Common myeloid progenitor, CD34-positive (primary cell): ENCODE results near the gene SENP2.
"Not testable (repeated sequence)": the region's sequence is repeated elsewhere in the genome, so short reads cannot be mapped to it uniquely, and the experiment has no call there.

Experiments
- CTCF ChIA-PET: fragments of 350-600 bp; sonication (Branson Sonifier 250); formaldehyde crosslinking; loops from one replicate; lab custom pipeline; 2021; ENCODE audit warnings: antibody characterized with exemption; lab: Charles Lee
- POLR2A ChIA-PET: fragments of 350-600 bp; sonication (Branson Sonifier 250); formaldehyde crosslinking; loops from one replicate; lab custom pipeline; 2021; ENCODE audit warnings: antibody characterized with exemption; lab: Charles Lee
- DNase-seq, 3 donors: peaks; one replicate each; pipeline versions ENCODE4 v3.0.0 to v3.0.0-alpha.2; 2013
- H3K27ac ChIP-seq, 2 experiments: 1 replicate in 1 of 2; 2 replicates in 1 of 2; pipeline ENCODE4 v1.7.0; 2013; ENCODE audit warnings: inconsistent platforms in 2 of 2, low read length in 2 of 2, mild to moderate bottlenecking in 2 of 2, low read depth in 1 of 2, moderate library complexity in 1 of 2; ENCODE audit not compliant: severe bottlenecking in 2 of 2, insufficient read depth in 1 of 2, poor library complexity in 1 of 2
- H3K27me3 ChIP-seq, 5 experiments: replicated peaks in 2 of 5; 1 replicate in 3 of 5; 2 replicates in 2 of 5; pipeline versions ENCODE4 v1.6.1 to v1.7.0; 2013; ENCODE audit warnings: low read length in 4 of 5, mild to moderate bottlenecking in 2 of 5, moderate library complexity in 2 of 5, inconsistent platforms in 1 of 5; ENCODE audit not compliant: insufficient read depth in 5 of 5, control insufficient read depth in 4 of 5
- H3K36me3 ChIP-seq, 4 experiments: 1 replicate in 2 of 4; 2 replicates in 2 of 4; pipeline versions ENCODE4 v1.6.1 to v1.7.0; 2013; ENCODE audit warnings: low read length in 3 of 4, control low read depth in 1 of 4, mild to moderate bottlenecking in 1 of 4; ENCODE audit not compliant: control insufficient read depth in 4 of 4, insufficient read depth in 4 of 4
- H3K4me1 ChIP-seq, 4 experiments: 1 replicate in 3 of 4; 2 replicates in 1 of 4; pipeline versions ENCODE4 v1.6.1 to v1.7.1; 2013; ENCODE audit warnings: low read length in 3 of 4, mild to moderate bottlenecking in 3 of 4, control low read depth in 1 of 4, inconsistent platforms in 1 of 4, moderate library complexity in 1 of 4; ENCODE audit not compliant: control insufficient read depth in 4 of 4, insufficient read depth in 4 of 4; ENCODE audit errors: control extremely low read depth in 1 of 4
- H3K4me3 ChIP-seq, 7 experiments: 1 replicate in 4 of 7; 2 replicates in 3 of 7; pipeline versions ENCODE4 v1.5.1 to v1.7.0; 2013; ENCODE audit warnings: mild to moderate bottlenecking in 7 of 7, low read length in 6 of 7, moderate library complexity in 6 of 7, inconsistent platforms in 2 of 7, low read depth in 2 of 7, control low read depth in 1 of 7; ENCODE audit not compliant: insufficient read depth in 4 of 7, control insufficient read depth in 1 of 7; ENCODE audit errors: extremely low read depth in 1 of 7
- H3K9me3 ChIP-seq, 5 experiments: 1 replicate in 4 of 5; 2 replicates in 1 of 5; pipeline versions ENCODE4 v1.6.1 to v1.7.1; 2013; ENCODE audit warnings: low read length in 4 of 5, mild to moderate bottlenecking in 2 of 5, inconsistent platforms in 1 of 5, low read depth in 1 of 5, moderate library complexity in 1 of 5; ENCODE audit not compliant: control insufficient read depth in 4 of 5, insufficient read depth in 2 of 5; ENCODE audit errors: control extremely low read depth in 1 of 5
- WGBS: methylation state at CpG from one replicate; pipeline ENCODE4 v1.1.5; 2013; ENCODE audit not compliant: insufficient coverage; 5-methylcytosine and 5-hydroxymethylcytosine counted together

The SENP2 gene

DNA sequence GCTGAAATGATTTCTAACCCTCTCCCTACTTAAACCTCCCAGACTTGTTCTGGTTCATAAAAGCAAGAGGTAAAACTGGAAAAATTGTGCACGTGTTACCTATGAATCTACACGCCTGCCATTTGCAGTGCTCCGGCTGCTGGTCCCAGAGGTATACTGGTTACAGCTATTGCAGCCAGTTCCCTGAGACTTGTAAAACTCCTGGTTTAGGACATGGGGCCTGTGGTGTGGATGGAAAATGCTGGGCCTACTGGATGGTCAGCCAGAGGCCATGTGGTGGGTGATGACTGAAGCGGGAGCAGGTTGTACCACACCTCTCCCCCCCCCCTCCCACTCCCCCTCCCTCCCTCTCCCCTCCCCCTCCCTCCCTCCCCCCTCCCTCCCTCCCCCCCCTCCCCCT is 45.0 kb downstream of the SENP2 start:
- H3K4me3 ChIP-seq, result no peak overlapping the region
- DNase-seq, result no peak
- no peaks in the 10 kb centered on the region for H3K9me3 ChIP-seq
- peaks cover 4 to 26% (median 15%) of the 10 kb centered on the region in 4 experiments for H3K36me3 ChIP-seq
- no peak overlapping the region for H3K27ac ChIP-seq
- WGBS, result 95% methylated on average over 3 of the region's 4 CpGs
- no peaks in the 10 kb centered on the region for H3K27me3 ChIP-seq
- peaks cover 0 to 9% (median 3%) of the 10 kb centered on the region in 4 experiments for H3K4me1 ChIP-seq
- POLR2A ChIA-PET, result no interaction called here
- CTCF ChIA-PET, result interaction anchor here (1.4 kb wide), 1 partner anchor 29 kb away, joined by 4 read pairs; no protein-coding TSS in a partner anchor

DNA sequence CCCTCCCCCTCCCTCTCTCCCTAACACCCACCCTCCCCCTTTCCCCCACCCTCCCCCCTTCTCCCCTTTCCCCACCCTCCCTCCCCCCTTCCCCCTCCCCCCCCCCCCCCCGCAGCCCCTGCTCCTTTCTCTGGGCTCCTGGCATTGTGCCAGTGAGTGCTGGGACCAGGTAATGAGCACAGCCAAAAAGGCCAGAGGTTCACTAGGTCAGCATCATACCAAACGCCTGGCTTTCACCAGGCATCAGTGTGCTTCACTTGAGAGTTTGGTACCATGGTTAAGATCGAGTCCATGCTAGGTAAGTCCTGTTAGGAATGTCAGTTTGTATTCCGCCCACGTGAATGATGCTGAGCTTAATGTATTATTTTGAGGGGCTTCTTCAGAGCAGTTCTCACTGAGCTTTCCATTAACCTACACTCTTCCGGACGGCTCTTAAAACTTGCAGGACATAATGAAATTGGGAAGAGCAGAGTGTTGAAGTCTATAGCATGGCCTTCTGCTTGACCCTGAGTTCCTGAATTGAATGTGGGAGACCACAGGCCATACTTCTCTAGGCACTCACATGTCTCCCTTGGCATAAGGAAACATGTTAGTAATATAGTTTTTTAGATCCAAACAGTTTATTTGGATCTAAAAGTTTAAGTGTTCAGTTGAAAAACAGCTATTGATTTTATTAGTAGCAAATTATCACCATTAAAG is 45.6 kb downstream of the SENP2 start:
- CTCF ChIA-PET, result interaction anchor here (1.4 kb wide), 1 partner anchor 29 kb away, joined by 4 read pairs; no protein-coding TSS in a partner anchor
- 94% methylated on average over 6 of the region's 7 CpGs for WGBS
- Histone ChIP-seq H3K36me3 (peaks cover 3 to 23% (median 15%) of the 10 kb centered on the region in 4 experiments), H3K27me3 (no peaks in the 10 kb centered on the region), H3K9me3 (no peaks in the 10 kb centered on the region), H3K27ac (no peak overlapping the region), H3K4me3 (no peak overlapping the region), H3K4me1 (peaks cover 0 to 9% (median 3%) of the 10 kb centered on the region in 4 experiments)
- POLR2A ChIA-PET, result no interaction called here
- peak in 2 of 3 donors; percentile 23 to 28 for DNase-seq

DNA sequence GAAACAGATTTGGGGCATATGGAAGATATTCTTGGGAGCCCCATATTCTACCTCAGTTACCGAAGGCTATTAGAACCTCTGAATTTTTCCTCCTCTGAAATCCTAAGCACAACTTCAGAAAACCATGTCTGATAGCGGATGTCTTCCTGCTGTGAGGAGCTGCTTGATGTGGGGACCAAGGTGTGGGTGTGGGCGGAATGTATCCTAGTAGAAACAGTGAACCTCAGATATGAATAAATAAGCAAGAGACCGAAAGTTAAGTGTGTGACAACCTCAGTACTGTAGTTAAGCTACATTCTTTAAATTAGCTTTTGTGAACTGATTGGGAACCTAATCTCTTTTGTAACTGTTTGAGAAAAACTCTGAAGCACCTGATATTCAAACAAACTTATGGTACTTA is 46.9 kb downstream of the SENP2 start:
- Histone ChIP-seq H3K9me3 (no peaks in the 10 kb centered on the region), H3K27ac (no peak overlapping the region), H3K27me3 (no peaks in the 10 kb centered on the region), H3K4me1 (peaks cover 0 to 9% (median 3%) of the 10 kb centered on the region in 4 experiments), H3K4me3 (no peak overlapping the region), H3K36me3 (peaks cover 3 to 19% (median 10%) of the 10 kb centered on the region in 4 experiments)
- WGBS, result 100% methylated on average over 2 of the region's 4 CpGs
- POLR2A ChIA-PET, result no interaction called here
- CTCF ChIA-PET, result interaction anchor here (1.0 kb wide), 1 partner anchor 27 kb away, joined by 3 read pairs; no protein-coding TSS in a partner anchor
- no peak for DNase-seq

DNA sequence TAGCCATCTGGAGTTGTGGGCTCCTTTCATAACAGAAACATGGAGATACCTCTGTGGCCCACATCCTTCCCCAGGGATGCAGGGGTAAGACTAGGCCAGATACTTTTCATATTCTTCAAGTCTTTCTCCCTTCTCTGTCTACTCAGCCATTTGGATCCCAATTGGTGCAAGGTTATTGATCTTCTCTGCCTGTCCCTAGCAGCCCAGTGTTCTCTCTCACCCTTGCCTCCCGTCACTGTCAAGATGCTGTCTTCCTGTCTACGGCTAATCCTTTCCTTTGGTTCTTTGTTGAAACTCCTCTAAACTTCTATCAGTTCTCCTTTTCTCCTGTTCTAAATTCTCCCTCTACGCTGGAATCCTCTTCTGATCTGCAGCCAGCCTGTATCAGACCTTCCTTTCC is 51.3 kb downstream of the SENP2 start:
- no peaks in the 10 kb centered on the region for H3K4me1 ChIP-seq
- CTCF ChIA-PET, result interaction anchor here (1.2 kb wide), 1 partner anchor 23 kb away, joined by 5 read pairs; no protein-coding TSS in a partner anchor
- DNase-seq, result no peak
- POLR2A ChIA-PET, result no interaction called here
- no peaks in the 10 kb centered on the region for H3K9me3 ChIP-seq
- 88% methylated on average over 2 of the region's 3 CpGs for WGBS
- H3K4me3 ChIP-seq, result no peak overlapping the region
- no peak overlapping the region for H3K27ac ChIP-seq
- no peaks in the 10 kb centered on the region for H3K27me3 ChIP-seq
- H3K36me3 ChIP-seq, result peaks cover 0 to 4% (median 0%) of the 10 kb centered on the region in 4 experiments

DNA sequence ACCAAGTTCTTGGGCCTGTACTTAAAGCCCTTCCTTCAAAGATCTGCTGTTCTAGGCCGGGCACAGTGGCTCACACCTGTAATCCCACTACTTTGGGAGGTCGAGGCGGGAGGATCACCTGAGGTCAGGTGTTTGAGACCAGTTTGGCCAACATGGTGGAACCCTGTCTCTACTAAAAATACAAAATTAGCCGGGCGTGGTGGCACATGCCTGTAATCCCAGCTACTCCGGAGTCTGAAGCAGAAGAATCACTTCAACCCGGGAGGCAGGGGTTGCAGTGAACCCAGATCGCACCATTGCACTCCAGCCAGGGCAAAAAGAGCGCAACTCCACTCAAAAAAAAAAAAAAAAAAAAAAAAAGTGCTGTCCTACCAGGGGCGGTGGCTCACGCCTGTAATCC is 52.6 kb downstream of the SENP2 start:
- CTCF ChIA-PET, H3K4me1 ChIP-seq, H3K9me3 ChIP-seq, H3K27me3 ChIP-seq, POLR2A ChIA-PET, DNase-seq, H3K4me3 ChIP-seq, H3K27ac ChIP-seq: not testable (repeated sequence)
- H3K36me3 ChIP-seq, result peaks cover 0 to 10% (median 4%) of the 10 kb centered on the region in 4 experiments
- 98% methylated on average over 6 of the region's 11 CpGs for WGBS

DNA sequence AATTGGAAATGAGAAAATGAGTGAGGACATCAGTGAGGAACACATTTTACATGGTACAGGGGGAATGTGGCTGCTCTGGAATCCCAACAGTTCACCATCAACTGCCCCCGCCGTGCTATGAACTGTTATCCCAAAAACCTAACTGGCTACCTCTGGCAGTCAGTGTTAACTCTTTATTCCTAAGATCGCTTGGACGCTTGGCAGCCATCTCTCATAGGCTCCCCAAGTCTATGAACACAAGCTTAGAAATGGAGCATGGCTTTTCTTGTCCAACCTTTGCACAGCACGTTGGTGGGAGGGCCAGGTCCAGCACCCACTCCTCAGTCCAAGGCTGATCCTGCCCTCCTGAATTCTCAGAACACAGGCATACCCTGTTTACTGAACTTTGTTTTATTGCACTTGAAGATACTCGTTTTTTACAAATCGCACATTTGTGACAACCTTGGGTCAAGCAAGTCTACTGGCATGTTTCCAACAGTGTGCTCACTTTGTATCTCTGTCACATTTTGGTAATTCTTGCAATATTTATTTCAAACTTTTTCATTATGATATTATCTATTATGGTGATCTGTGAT is 53.6 kb downstream of the SENP2 start:
- H3K4me1 ChIP-seq, result no peaks in the 10 kb centered on the region
- H3K27me3 ChIP-seq, result no peaks in the 10 kb centered on the region
- no peak for DNase-seq
- POLR2A ChIA-PET, result no interaction called here
- no peaks in the 10 kb centered on the region for H3K9me3 ChIP-seq
- 95% methylated on average over 7 of the region's 7 CpGs for WGBS
- no peak overlapping the region for H3K4me3 ChIP-seq
- CTCF ChIA-PET, result interaction anchor here (0.8 kb wide), 1 partner anchor 17 kb away, joined by 3 read pairs; no protein-coding TSS in a partner anchor
- no peak overlapping the region for H3K27ac ChIP-seq
- peaks cover 0 to 12% (median 4%) of the 10 kb centered on the region in 4 experiments for H3K36me3 ChIP-seq

DNA sequence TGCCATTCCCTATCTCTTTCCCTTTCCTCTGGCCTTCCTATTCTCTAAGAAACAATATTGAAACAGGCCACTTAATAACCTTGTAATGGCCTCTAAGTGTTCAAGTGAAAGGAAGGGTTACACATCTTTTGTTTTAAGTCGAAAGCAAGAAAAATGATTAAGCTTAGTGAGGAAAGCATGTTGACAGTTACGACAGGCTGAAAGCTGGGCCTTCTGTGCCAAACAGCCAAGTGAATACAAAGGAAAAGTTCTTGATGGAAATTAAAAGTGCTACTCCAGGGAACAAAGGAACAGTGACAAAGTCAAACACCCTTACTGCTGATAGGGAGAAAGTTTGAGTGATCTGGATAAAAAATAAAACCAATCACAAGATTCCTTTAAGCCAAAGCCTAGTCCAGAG is 54.2 kb downstream of the SENP2 start:
- Histone ChIP-seq H3K27me3 (no peaks in the 10 kb centered on the region), H3K4me1 (no peaks in the 10 kb centered on the region), H3K27ac (no peak overlapping the region), H3K9me3 (no peaks in the 10 kb centered on the region), H3K36me3 (peaks cover 0 to 18% (median 5%) of the 10 kb centered on the region in 4 experiments), H3K4me3 (no peak overlapping the region)
- ChIA-PET POLR2A (no interaction called here), CTCF (interaction anchor here (0.9 kb wide), 1 partner anchor 135 kb away, joined by 3 read pairs; no protein-coding TSS in a partner anchor)
- no peak for DNase-seq
- WGBS, result 100% methylated on average over 2 of the region's 2 CpGs
